ENCODE measurements around the gene WWOX. TPM values are rescaled to one million over a fixed set of nuclear protein-coding genes. Genes with fewer than 3 reads are reported as not detected.

The WWOX gene
- total and polyA plus RNA-seq, 2 of the 13 experiments (the other 11 are each of a cell fraction or from before 2014, with no cell fraction given), result 9.1 to 37.4 TPM

- TF ChIP-seq CENPX (CRISPR knock-in tag; IDR thresholded peaks at IDR 0.05) (no peak), ZNF740 (CRISPR knock-in tag; IDR thresholded peaks at IDR 0.05) (no peak), ARID4A (CRISPR knock-in tag; IDR thresholded peaks at IDR 0.05; ENCODE audit: borderline replicate concordance) (peak; percentile 56; the same call in 1 of the 2 replicates), ZNF558 (CRISPR knock-in tag; IDR thresholded peaks at IDR 0.05; ENCODE audit: borderline replicate concordance) (no peak), ZHX2 (IDR thresholded peaks at IDR 0.05; ENCODE audit: low read depth) (no peak), ZHX2 (CRISPR knock-in tag; IDR thresholded peaks at IDR 0.05; ENCODE audit: borderline replicate concordance) (no peak), ZBTB4 (CRISPR knock-in tag; IDR thresholded peaks at IDR 0.05; ENCODE audit: borderline replicate concordance) (0 out of 2 replicates have a peak, but pooled peaks have one; percentile 55), ZNF607 (CRISPR knock-in tag; IDR thresholded peaks at IDR 0.05; ENCODE audit: borderline replicate concordance) (0 out of 2 replicates have a peak, but pooled peaks have one; percentile 34), PHF5A (CRISPR knock-in tag; IDR thresholded peaks at IDR 0.05; ENCODE audit: low read depth, unreplicated experiment) (no peak), ZMYM3 (CRISPR knock-in tag; IDR thresholded peaks at IDR 0.05) (peak; percentile 41; the same call in 1 of the 2 replicates), MTF1 (CRISPR knock-in tag; IDR thresholded peaks at IDR 0.05) (no peak), POLR2A (IDR thresholded peaks at IDR 0.05; ENCODE audit: insufficient read depth in 1 of 2, low read depth in 2 of 2, low read length in 2 of 2) (no peak), HNRNPH1 (optimal IDR thresholded peaks at IDR 0.05; ENCODE audit: low read depth, low read length) (no peak), ZNF124 (CRISPR knock-in tag; IDR thresholded peaks at IDR 0.05) (0 out of 2 replicates have a peak, but pooled peaks have one; percentile 30), SMAD1 (CRISPR knock-in tag; IDR thresholded peaks at IDR 0.05; ENCODE audit: borderline replicate concordance, low read depth) (no peak)
These were observed 141.2 kb downstream of the WWOX start (continued) for GRCh38 chr16:78240459-78241222.
